AG09319 (cell line): ENCODE data around the gene LTK.

ENCODE experiments used
- DNase-seq: peaks from one replicate; pipeline ENCODE4 v3.0.0-alpha.2; 2010; ENCODE audit warnings: low read depth; ENCODE audit errors: extremely low read depth
- TF ChIP-seq, protein P1 (sequence below): IDR thresholded peaks from 2 replicates; pipeline ENCODE4 v1.5.1; 2011; ENCODE audit warnings: low read depth, mild to moderate bottlenecking, inconsistent platforms, low read length, moderate library complexity

LTK gene

DNA sequence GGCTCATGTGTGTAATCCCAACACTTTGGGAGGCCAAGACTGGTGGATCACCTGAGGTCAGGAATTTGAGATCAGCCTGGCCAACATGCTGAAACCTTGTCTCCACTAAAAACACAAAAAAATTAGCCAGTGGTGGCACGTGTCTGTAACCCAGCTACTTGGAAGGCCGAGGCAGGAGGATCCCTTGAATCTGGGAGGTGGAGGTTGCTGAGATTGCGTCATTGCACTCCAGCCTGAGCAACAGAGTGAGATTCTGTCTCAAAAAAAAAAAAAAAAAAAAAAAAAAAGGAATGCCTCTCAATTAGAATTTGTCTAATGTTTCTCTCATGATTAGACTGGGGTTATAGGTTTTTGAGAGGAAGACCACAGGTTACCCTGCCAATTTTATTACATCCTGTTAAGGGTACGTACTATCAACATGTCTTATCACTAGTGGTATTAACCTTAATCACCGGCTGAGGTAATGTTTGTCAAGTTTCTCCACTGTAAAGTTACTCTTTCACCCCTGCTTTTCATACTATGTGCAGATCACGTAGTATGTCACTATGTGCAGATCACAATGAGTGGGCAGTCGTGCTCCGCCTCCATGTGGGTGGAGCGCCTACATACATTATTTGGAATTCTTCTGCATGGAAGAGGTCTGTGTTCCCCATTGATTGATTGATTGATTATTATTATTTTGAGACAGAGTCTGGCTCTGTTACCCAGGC is 36.6 kb upstream of the LTK start:
- TF ChIP-seq, protein P1, sequence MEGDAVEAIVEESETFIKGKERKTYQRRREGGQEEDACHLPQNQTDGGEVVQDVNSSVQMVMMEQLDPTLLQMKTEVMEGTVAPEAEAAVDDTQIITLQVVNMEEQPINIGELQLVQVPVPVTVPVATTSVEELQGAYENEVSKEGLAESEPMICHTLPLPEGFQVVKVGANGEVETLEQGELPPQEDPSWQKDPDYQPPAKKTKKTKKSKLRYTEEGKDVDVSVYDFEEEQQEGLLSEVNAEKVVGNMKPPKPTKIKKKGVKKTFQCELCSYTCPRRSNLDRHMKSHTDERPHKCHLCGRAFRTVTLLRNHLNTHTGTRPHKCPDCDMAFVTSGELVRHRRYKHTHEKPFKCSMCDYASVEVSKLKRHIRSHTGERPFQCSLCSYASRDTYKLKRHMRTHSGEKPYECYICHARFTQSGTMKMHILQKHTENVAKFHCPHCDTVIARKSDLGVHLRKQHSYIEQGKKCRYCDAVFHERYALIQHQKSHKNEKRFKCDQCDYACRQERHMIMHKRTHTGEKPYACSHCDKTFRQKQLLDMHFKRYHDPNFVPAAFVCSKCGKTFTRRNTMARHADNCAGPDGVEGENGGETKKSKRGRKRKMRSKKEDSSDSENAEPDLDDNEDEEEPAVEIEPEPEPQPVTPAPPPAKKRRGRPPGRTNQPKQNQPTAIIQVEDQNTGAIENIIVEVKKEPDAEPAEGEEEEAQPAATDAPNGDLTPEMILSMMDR = no peak
- DNase-seq = no peak

DNA sequence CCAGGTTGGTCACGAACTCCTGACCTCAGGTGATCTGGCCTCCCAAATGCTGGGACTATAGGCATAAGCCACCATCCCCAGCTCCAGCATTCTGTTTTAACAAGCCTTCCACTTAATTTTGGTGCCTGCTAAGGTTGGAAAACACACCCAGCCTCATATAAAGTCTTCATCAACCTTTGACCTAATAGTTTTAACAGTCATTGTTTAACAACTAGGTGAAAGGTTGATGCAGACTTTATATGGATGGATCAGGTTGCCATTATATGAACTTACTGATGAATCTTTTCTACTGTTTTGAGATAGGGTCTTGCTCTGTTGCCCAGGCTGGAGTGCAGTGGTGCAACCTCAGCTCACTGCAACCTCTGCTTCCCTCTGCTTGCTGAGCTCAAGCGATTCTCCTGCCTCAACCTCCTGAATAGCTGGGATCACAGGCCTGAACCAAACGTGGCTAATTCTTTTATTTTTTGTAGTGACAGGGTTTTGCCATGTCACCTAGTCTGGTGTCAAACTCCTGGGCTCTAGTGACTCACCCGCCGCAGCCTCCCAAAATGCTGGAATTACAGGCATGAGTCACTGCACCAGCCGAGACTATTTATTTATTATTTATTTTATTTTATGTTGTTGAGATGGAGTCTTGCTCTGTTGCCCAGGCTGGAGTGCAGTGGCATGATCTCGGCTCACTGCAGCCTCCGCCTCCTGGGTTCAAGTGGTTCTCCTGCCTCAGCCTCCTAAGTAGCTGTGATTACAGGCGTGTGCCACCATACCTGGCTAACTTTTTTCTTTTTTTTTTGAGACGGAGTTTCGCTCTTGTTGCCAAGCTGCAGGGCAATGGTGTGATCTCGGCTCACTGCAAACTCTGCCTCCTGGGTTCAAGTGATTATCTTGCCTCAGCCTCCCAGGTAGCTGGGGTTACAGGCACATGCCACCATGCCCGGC is 33.5 kb upstream of the LTK start:
- no peak for DNase-seq
- TF ChIP-seq, protein P1 = no peak

DNA sequence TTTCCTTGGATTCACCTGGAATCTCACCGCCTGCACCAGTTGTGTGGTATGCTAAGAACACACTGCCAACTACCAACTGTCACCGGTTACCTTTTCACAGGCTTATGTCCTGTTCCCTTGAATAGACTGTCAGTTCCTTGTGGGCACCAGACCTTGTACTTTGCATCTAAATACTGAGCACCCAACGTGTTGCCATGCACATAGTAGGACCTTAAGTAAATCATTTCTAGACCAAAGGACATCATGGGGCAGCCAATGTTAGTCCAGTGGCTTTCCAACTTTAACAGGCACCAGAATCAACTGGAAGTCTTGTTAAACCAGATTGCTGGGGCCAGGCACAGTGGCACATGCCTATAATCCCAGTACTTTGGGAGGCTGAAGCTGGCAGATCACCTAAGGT is 31.6 kb upstream of the LTK start:
- TF ChIP-seq, protein P1 = no peak
- no peak for DNase-seq

DNA sequence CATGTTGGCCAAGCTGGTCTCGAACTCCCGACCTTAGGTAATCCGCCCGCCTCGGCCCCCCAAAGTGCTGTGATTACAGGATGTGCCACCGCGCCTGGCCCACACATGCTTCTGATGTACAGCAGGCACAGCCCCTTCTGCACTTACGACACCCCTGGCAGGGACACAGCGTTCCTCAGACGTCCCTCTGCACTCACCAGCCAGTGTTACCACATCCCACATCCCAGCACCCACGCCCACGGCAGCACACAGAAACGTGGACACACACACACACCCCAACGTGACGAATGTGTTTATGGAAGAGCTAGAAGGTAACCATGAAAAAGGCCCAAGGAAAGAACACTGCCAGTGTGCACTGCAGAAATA is 31.0 kb upstream of the LTK start:
- no peak for DNase-seq
- TF ChIP-seq, protein P1 = no peak

DNA sequence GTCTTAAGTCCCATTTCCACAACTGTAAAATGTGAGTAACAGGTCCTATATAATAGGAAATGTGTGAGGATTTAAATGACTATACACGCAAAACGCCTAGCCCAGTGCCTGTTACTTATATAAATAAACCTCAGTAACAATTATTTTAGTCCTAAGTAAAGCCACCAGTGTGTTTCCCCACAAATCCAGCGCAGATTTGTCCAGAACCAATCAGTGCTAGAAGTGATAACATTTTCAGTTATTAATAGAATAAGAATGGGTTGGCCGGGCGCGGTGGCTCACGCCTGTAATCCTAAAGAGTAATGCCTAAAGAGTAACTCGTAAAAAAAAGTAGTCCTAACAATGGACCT is 29.9 kb upstream of the LTK start:
- TF ChIP-seq, protein P1 = no peak
- DNase-seq = no peak

DNA sequence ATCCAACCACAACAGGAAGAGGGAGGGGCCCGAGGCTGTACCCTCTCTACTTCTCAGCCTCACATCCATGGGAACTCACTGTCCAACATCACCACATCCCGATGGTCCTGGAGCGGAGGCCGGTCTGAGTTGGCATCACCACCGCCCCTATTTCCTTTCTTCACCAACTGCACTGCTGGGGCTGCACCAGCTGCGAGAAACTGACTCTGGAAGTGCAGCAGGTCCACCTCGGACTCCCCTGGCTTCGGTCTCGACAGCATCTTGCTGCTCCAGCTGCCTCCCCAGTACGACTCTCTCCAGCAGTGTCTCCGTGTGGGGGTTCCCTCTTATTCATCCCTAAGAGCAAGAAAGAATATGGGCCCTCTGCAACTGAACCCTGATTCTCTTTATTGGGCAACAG is 23.2 kb upstream of the LTK start:
- TF ChIP-seq, protein P1 = no peak
- no peak for DNase-seq

DNA sequence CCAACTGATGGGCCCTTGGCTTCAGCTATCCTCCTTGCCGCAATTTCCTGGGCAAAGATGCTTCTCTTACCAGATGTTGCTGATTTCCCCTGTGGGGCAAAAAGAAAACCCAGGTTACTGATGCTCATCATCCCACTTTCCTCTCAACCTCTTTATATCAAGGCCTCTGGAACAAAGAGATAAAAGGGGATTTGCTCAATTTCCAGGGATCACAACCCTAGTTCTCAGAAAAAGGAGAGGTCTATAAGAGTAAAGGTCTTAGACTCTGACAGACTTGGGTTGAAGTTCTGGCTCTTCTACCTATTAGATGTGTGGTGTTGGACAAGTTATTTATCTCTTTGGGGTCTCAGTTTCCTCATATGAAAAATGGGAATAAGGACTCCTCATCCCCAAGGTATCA is 21.9 kb upstream of the LTK start:
- no peak for DNase-seq
- TF ChIP-seq, protein P1 = no peak
